HEK293 (cell line): ENCODE data around the gene HSDL1.

ENCODE experiments used
- CTCF ChIA-PET: fragments of 350-600 bp; formaldehyde crosslinking; extraction: SDS; loops from one replicate; lab custom pipeline; 2021; ENCODE audit warnings: antibody characterized with exemption; lab: Yijun Ruan, JAX
- POLR2A ChIA-PET: fragments of 300-600 bp; formaldehyde crosslinking; extraction: SDS; loops from one replicate; lab custom pipeline; 2020; ENCODE audit warnings: antibody characterized with exemption, inconsistent platforms; lab: Yijun Ruan, JAX
- H3K27ac ChIP-seq: fragments of 200-500 bp; sonication (Bioruptor generic); 2 replicates; pipeline ENCODE4 v1.5.1; 2014; ENCODE audit warnings: low read depth, low read length, control low read depth, inconsistent platforms; ENCODE audit errors: extremely low read depth
- H3K36me3 ChIP-seq, 2 experiments: fragments of 200-500 bp in 1 of 2; sonication (Bioruptor generic) in 1 of 2; 1 replicate in 1 of 2; 2 replicates in 1 of 2; pipeline ENCODE4 v1.5.1; 2014 to 2017; ENCODE audit warnings: inconsistent platforms in 2 of 2, low read length in 2 of 2; ENCODE audit not compliant: control insufficient read depth in 2 of 2, insufficient read depth in 1 of 2
- H3K4me1 ChIP-seq: fragments of 200-500 bp; sonication (Bioruptor generic); 2 replicates; pipeline ENCODE4 v1.5.1; 2014; ENCODE audit warnings: mild to moderate bottlenecking, low read length, inconsistent platforms; ENCODE audit not compliant: control insufficient read depth, insufficient read depth
- H3K4me3 ChIP-seq: 2 replicates; pipeline ENCODE4 v1.5.1; 2011; ENCODE audit warnings: low read depth, mild to moderate bottlenecking, control low read depth, low read length, moderate library complexity
- H3K9me3 ChIP-seq: fragments of 200-500 bp; sonication (Bioruptor generic); 2 replicates; pipeline ENCODE4 v1.5.1; 2014; ENCODE audit warnings: low read depth, low read length, inconsistent platforms; ENCODE audit not compliant: control insufficient read depth, insufficient read depth
- IKZF3 ChIP-seq: fragments of 450-650 bp; IDR thresholded peaks from 2 replicates; pipeline ENCODE4 v1.5.0; 2018; ENCODE audit warnings: missing biosample characterization, mild to moderate bottlenecking, missing genetic modification characterization, moderate library complexity
- KLF16 ChIP-seq: fragments of 450-650 bp; formaldehyde crosslinking; IDR thresholded peaks from 2 replicates; pipeline ENCODE4 v1.5.1; 2017; ENCODE audit warnings: missing biosample characterization, missing genetic modification characterization
- SCRT2 ChIP-seq: fragments of 450-650 bp; formaldehyde crosslinking; IDR thresholded peaks from 2 replicates; pipeline ENCODE4 v1.5.1; 2016; ENCODE audit warnings: missing biosample characterization, missing genetic modification characterization
- ZNF114 ChIP-seq: fragments of 450-650 bp; formaldehyde crosslinking; IDR thresholded peaks from 2 replicates; pipeline ENCODE4 v1.5.0; 2017; ENCODE audit warnings: missing biosample characterization, missing genetic modification characterization
- ZNF121 ChIP-seq: fragments of 450-650 bp; formaldehyde crosslinking; IDR thresholded peaks from 2 replicates; pipeline ENCODE4 v1.5.1; 2016; ENCODE audit warnings: missing biosample characterization, missing genetic modification characterization
- ZNF132 ChIP-seq: fragments of 450-650 bp; formaldehyde crosslinking; IDR thresholded peaks from 2 replicates; pipeline ENCODE4 v1.5.1; 2017; ENCODE audit warnings: missing biosample characterization, missing genetic modification characterization, borderline replicate concordance
- ZNF239 ChIP-seq: fragments of 450-650 bp; formaldehyde crosslinking; IDR thresholded peaks from 2 replicates; pipeline ENCODE4 v1.5.1; 2016; ENCODE audit warnings: missing biosample characterization, missing genetic modification characterization
- ZNF274 ChIP-seq, 2 experiments: fragments of 200-500 bp in 1 of 2; fragments of 450-650 bp in 1 of 2; sonication (Bioruptor generic) in 1 of 2; formaldehyde crosslinking in 1 of 2; IDR thresholded peaks; 2 replicates each; pipeline versions ENCODE4 v1.5.1 to v1.6.1; 2014 to 2016; ENCODE audit warnings: borderline replicate concordance in 1 of 2, inconsistent platforms in 1 of 2, low read length in 1 of 2, missing biosample characterization in 1 of 2, missing genetic modification characterization in 1 of 2
- ZNF311 ChIP-seq: fragments of 450-650 bp; formaldehyde crosslinking; IDR thresholded peaks from 2 replicates; pipeline ENCODE4 v1.5.1; 2017; ENCODE audit warnings: missing biosample characterization, missing genetic modification characterization, borderline replicate concordance
- ZNF629 ChIP-seq: fragments of 450-650 bp; formaldehyde crosslinking; IDR thresholded peaks from 2 replicates; pipeline ENCODE4 v1.5.1; 2017; ENCODE audit warnings: missing biosample characterization, missing genetic modification characterization
- ZNF654 ChIP-seq: fragments of 450-650 bp; formaldehyde crosslinking; IDR thresholded peaks from 2 replicates; pipeline ENCODE4 v1.5.1; 2016; ENCODE audit warnings: low read depth, missing biosample characterization, missing genetic modification characterization
- ZNF701 ChIP-seq: fragments of 450-650 bp; formaldehyde crosslinking; IDR thresholded peaks from 2 replicates; pipeline ENCODE4 v1.5.1; 2016; ENCODE audit warnings: missing biosample characterization, missing genetic modification characterization
- ZSCAN30 ChIP-seq: fragments of 450-650 bp; IDR thresholded peaks from 2 replicates; pipeline ENCODE4 v1.5.1; 2018; ENCODE audit warnings: missing biosample characterization, mild to moderate bottlenecking, missing genetic modification characterization, moderate library complexity
- TF ChIP-seq, protein P1 (sequence below): fragments of 450-650 bp; formaldehyde crosslinking; IDR thresholded peaks from 2 replicates; pipeline ENCODE4 v1.5.1; 2016; ENCODE audit warnings: missing biosample characterization, missing genetic modification characterization

HSDL1 gene

DNA sequence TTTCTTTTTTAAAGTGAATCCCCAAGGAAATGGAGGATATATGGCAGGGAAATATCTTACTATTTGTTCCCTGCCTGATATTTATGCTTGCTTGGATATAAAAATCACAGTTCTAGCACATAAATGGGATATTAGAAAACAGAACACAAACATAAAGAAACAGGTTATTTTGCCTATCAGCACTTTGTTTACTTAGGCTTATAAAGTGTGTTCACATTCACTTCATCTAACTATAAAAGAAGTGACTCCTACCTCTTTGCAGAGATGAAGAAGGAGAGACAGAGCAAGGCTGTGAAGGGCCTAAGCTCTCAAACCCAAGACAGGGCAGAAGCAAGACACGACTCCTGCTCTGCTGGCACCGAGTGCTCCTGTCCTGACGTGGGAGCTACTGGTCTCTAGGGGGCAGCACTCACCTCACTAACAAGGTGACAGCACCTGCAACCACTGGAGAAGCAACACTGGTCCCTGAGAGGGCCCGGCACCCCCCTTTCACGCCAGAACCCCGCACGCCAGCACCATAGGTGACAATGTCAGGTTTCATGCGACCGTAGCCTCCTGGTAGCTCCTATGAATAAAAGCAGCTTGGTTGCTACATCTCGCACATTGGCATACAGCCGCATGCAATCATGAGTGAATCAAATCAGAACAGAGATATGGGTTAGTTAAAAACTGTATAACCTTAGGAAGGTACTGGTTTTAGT lies 60.3 kb downstream of the HSDL1 start (continued):
- TF ChIP-seq ZNF274 (IDR thresholded peaks at IDR 0.05; ENCODE audit: low read length): no peak
- no peak for TF ChIP-seq ZNF274 (tag by site-specific recombination; IDR thresholded peaks at IDR 0.05; ENCODE audit: borderline replicate concordance)
- peak; percentile 55 for TF ChIP-seq ZNF654 (tag by site-specific recombination)

DNA sequence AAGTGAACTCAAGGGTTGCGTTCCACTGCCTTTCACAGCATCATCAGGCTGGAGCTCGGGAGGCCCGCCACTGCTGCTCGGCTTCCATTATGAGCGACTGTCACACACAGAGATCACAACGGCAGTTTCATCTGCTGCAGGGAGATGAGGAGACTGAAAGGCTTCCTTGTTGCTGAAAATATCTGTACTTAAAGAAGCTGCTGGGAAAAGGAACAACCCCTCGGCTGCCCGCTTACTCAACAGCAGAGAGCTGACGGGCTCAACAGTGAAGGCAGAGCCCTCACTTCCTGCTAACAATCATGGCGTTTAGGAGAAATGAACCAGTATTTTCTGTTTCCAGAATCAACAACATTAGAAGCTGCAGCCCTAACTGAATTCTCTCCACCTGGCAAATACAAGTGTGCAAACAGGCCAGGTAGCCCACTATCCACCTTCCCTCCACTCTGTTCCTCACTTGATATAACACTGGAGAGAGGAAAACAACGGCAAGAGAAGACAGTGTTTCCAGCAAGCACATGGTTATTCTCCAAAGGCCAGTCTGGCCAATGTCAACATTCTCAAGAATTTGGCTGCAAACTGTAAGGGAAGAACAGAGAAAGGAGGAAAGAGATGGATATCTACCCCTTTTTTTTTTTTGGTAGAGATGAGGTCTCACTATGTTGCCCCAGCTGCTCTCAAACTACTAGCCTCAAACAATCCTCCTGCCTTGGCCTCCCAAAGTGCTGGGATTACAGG lies 62.0 kb downstream of the HSDL1 start:
- ChIA-PET POLR2A (interaction anchor here (0.9 kb wide), 1 partner anchor 42 kb away, joined by 3 read pairs; no protein-coding TSS in a partner anchor), CTCF (interaction anchor here (0.7 to 5.7 kb wide), 7 partner anchors 17 to 197 kb away, joined by 3 to 31 read pairs (median 4); partner anchors contain the start of gene TAF1C)
- no peak overlapping the region for H3K4me3 ChIP-seq
- H3K4me1 ChIP-seq: no peaks in the 10 kb centered on the region
- H3K27ac ChIP-seq: no peak overlapping the region
- H3K36me3 ChIP-seq: peaks cover 7 to 95% of the 10 kb centered on the region in 2 experiments; a peak in 2 of 3 replicates
- TF ChIP-seq ZNF239 (tag by site-specific recombination) (no peak), ZNF121 (0 out of 2 replicates have a peak, but pooled peaks have one; percentile 17)
- H3K9me3 ChIP-seq: no peaks in the 10 kb centered on the region

DNA sequence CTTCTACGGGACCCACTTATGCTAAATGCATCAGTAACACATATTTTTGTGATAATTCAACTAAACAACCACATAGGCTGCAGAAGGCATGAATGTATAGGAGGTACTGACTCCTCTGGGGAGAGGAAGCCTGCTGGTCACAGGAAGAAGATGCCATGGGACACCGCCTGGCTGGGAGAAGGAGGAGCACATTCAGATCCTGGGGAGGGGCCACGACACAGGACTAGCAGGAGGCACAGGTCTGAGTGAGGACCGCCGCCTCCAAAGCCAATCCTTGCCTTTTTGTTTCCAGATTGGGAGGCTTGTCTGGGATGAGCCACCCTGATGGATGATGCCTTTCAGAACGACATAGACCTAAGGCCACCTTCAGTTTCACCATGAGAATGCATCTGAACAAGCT lies 62.9 kb downstream of the HSDL1 start:
- CTCF ChIA-PET: interaction anchor here (0.5 to 5.7 kb wide), 4 partner anchors 16 to 155 kb away, joined by 3 to 31 read pairs (median 10); partner anchors contain the start of gene TAF1C
- no peak for TF ChIP-seq ZNF132 (tag by site-specific recombination)
- TF ChIP-seq SCRT2: 0 out of 2 replicates have a peak, but pooled peaks have one; percentile 2
- Histone ChIP-seq H3K9me3 (no peaks in the 10 kb centered on the region), H3K4me1 (no peaks in the 10 kb centered on the region), H3K27ac (no peak overlapping the region), H3K36me3 (peaks cover 9 to 95% of the 10 kb centered on the region in 2 experiments; a peak in 2 of 3 replicates), H3K4me3 (no peak overlapping the region)
- POLR2A ChIA-PET: interaction anchor here (0.9 kb wide), 1 partner anchor 42 kb away, joined by 3 read pairs; no protein-coding TSS in a partner anchor

DNA sequence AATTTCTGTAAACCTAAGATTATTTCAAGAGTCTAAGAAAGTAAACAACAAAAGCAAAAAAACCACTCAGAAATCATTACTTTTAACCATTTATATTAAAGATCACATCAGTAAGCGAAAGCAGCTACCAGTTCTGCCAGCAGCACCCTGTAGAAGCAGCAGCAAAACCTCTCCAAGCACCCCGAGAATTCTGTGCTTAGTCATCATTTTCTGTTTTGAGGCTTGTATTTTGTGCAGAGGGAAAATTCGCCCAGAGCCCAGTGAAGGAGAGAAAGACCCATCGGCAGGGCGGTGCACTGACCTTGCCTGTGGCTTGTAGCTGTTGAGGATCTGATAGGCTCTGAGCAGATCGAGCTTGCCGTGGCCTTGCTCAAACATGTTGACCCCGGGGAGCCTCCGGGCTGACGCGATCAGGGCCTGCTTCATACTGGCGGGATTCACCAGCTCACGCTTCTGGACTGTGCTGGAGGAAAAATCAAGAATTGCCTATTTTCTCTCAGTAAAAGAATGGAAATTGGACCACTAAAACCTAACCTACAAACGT lies 63.5 kb downstream of the HSDL1 start:
- H3K36me3 ChIP-seq: peaks cover 15 to 92% of the 10 kb centered on the region in 2 experiments; a peak in 2 of 3 replicates
- no peak for TF ChIP-seq ZNF701 (tag by site-specific recombination)
- no peak for TF ChIP-seq ZNF629 (tag by site-specific recombination)
- TF ChIP-seq, protein P1, sequence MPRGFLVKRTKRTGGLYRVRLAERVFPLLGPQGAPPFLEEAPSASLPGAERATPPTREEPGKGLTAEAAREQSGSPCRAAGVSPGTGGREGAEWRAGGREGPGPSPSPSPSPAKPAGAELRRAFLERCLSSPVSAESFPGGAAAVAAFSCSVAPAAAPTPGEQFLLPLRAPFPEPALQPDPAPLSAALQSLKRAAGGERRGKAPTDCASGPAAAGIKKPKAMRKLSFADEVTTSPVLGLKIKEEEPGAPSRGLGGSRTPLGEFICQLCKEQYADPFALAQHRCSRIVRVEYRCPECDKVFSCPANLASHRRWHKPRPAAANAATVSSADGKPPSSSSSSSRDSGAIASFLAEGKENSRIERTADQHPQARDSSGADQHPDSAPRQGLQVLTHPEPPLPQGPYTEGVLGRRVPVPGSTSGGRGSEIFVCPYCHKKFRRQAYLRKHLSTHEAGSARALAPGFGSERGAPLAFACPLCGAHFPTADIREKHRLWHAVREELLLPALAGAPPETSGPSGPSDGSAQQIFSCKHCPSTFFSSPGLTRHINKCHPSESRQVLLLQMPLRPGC (tag by site-specific recombination): no peak
- TF ChIP-seq KLF16: no peak
- TF ChIP-seq ZSCAN30 (tag by site-specific recombination): no peak
- H3K4me3 ChIP-seq: no peak overlapping the region
- ChIA-PET CTCF (interaction anchor here (0.6 to 0.9 kb wide), 4 partner anchors 82 to 227 kb away, joined by 3 to 4 read pairs (median 3); no protein-coding TSS in a partner anchor), POLR2A (no interaction called here)
- H3K9me3 ChIP-seq: no peaks in the 10 kb centered on the region
- H3K4me1 ChIP-seq: no peaks in the 10 kb centered on the region
- H3K27ac ChIP-seq: no peak overlapping the region

DNA sequence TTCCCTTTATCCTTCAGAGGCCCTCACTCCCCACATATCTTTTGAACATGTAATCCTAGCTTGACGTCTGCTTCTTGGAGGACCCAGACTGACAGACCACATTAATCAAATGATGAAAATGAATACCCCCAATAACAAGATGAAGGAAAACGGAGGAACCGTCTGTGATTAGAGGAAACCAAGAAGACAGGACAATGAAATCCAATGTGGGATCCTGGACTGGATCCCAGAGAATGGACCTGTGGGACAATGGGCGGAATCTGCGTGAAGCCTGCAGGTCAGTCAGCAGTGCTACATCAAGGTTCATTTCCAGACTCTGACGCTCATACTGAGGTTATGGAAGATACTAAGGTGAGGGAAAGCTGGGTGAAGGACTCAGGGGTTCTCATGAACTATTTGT lies 64.2 kb downstream of the HSDL1 start:
- no peak for TF ChIP-seq ZNF311
- no peak for TF ChIP-seq IKZF3 (tag by site-specific recombination)
- no peak for TF ChIP-seq ZNF114
- CTCF ChIA-PET: interaction anchor here (0.9 kb wide), 1 partner anchor 15 kb away, joined by 4 read pairs; no protein-coding TSS in a partner anchor
- peaks cover 17 to 90% of the 10 kb centered on the region in 2 experiments; a peak in 2 of 3 replicates for H3K36me3 ChIP-seq
- POLR2A ChIA-PET: no interaction called here
- H3K27ac ChIP-seq: no peak overlapping the region
- H3K9me3 ChIP-seq: no peaks in the 10 kb centered on the region
- no peak overlapping the region for H3K4me3 ChIP-seq
- no peaks in the 10 kb centered on the region for H3K4me1 ChIP-seq
